Measurements from ENCODE around the gene SF1.

SF1 gene

GRCh38 chr11:64792482-64792881 is 14.1 kb upstream of the SF1 start:
- ChIA-PET CTCF (no interaction called here), POLR2A (interaction anchor here (1.4 kb wide), 1 partner anchor 14 kb away, joined by 6 read pairs; no protein-coding TSS in a partner anchor)
- no peak for DNase-seq (ENCODE audit: extremely low spot score)
- TF ChIP-seq FOXM1 (IDR thresholded peaks at IDR 0.05; ENCODE audit: borderline replicate concordance) (no peak), SP1 (IDR thresholded peaks at IDR 0.05) (no peak), PKNOX1 (IDR thresholded peaks at IDR 0.05) (no peak), NFRKB (IDR thresholded peaks at IDR 0.05) (no peak), FOXK2 (IDR thresholded peaks at IDR 0.05) (no peak), LEF1 (IDR thresholded peaks at IDR 0.05; ENCODE audit: borderline replicate concordance) (no peak), ELF4 (IDR thresholded peaks at IDR 0.05) (no peak), ZNF384 (IDR thresholded peaks at IDR 0.05) (no peak), BHLHE40 (IDR thresholded peaks at IDR 0.05; ENCODE audit: borderline replicate concordance) (no peak)

GRCh38 chr11:64791781-64792291 is 13.5 kb upstream of the SF1 start:
- ChIA-PET CTCF (no interaction called here), POLR2A (interaction anchor here (1.4 kb wide), 1 partner anchor 13 kb away, joined by 6 read pairs; no protein-coding TSS in a partner anchor)
- no peak for DNase-seq (ENCODE audit: extremely low spot score)
- TF ChIP-seq FOXA1 (IDR thresholded peaks at IDR 0.05) (no peak), TARDBP (IDR thresholded peaks at IDR 0.05) (no peak), NFRKB (IDR thresholded peaks at IDR 0.05) (no peak), SP1 (IDR thresholded peaks at IDR 0.05) (no peak), LEF1 (IDR thresholded peaks at IDR 0.05; ENCODE audit: borderline replicate concordance) (no peak), SUZ12 (IDR thresholded peaks at IDR 0.05) (no peak)

GRCh38 chr11:64790205-64791095 is 12.1 kb upstream of the SF1 start:
- POLR2A ChIA-PET: no interaction called here
- CTCF ChIA-PET: interaction anchor here (0.6 kb wide), 1 partner anchor 104 kb away, joined by 3 read pairs; no protein-coding TSS in a partner anchor
- no peak for DNase-seq (ENCODE audit: extremely low spot score)
- TF ChIP-seq FOXA1 (IDR thresholded peaks at IDR 0.05) (no peak), BHLHE40 (IDR thresholded peaks at IDR 0.05; ENCODE audit: borderline replicate concordance) (no peak), TARDBP (IDR thresholded peaks at IDR 0.05) (no peak), SP1 (IDR thresholded peaks at IDR 0.05) (no peak), ELF4 (IDR thresholded peaks at IDR 0.05) (no peak), ARNT (IDR thresholded peaks at IDR 0.05) (no peak), HDGF (IDR thresholded peaks at IDR 0.05; ENCODE audit: borderline replicate concordance) (no peak), ZNF384 (IDR thresholded peaks at IDR 0.05) (no peak), PKNOX1 (IDR thresholded peaks at IDR 0.05) (no peak), FOXM1 (IDR thresholded peaks at IDR 0.05; ENCODE audit: borderline replicate concordance) (no peak), LEF1 (IDR thresholded peaks at IDR 0.05; ENCODE audit: borderline replicate concordance) (no peak), L3MBTL2 (conservative IDR thresholded peaks at IDR 0.05) (no peak), SUZ12 (IDR thresholded peaks at IDR 0.05) (no peak), CTBP1 (IDR thresholded peaks at IDR 0.05; ENCODE audit: borderline replicate concordance) (no peak), NFRKB (IDR thresholded peaks at IDR 0.05) (no peak), FOXK2 (IDR thresholded peaks at IDR 0.05) (no peak)

- no peak for DNase-seq (ENCODE audit: extremely low spot score)
- ChIA-PET POLR2A (interaction anchor here (0.9 kb wide), 1 partner anchor 11 kb away, joined by 4 read pairs; no protein-coding TSS in a partner anchor), CTCF (no interaction called here)
- TF ChIP-seq TARDBP (IDR thresholded peaks at IDR 0.05) (no peak), L3MBTL2 (conservative IDR thresholded peaks at IDR 0.05) (no peak), SUZ12 (IDR thresholded peaks at IDR 0.05) (no peak), FOXK2 (IDR thresholded peaks at IDR 0.05) (no peak)
Observed at GRCh38 chr11:64789331-64790204, 11.2 kb upstream of the SF1 start.

GRCh38 chr11:64788321-64789215 is 10.2 kb upstream of the SF1 start:
- CTCF ChIA-PET: interaction anchor here (0.7 to 1.6 kb wide), 4 partner anchors 10 to 86 kb away, joined by 3 to 5 read pairs (median 4); partner anchors contain the start of genes PYGM and SF1
- no peak for DNase-seq (ENCODE audit: extremely low spot score)
- TF ChIP-seq BHLHE40 (IDR thresholded peaks at IDR 0.05; ENCODE audit: borderline replicate concordance) (no peak), FOXK2 (IDR thresholded peaks at IDR 0.05) (no peak), SP1 (IDR thresholded peaks at IDR 0.05) (no peak), ARNT (IDR thresholded peaks at IDR 0.05) (no peak), ELF4 (IDR thresholded peaks at IDR 0.05) (no peak), SUZ12 (IDR thresholded peaks at IDR 0.05) (no peak), ZNF384 (IDR thresholded peaks at IDR 0.05) (no peak), LEF1 (IDR thresholded peaks at IDR 0.05; ENCODE audit: borderline replicate concordance) (no peak), L3MBTL2 (conservative IDR thresholded peaks at IDR 0.05) (no peak), FOXM1 (IDR thresholded peaks at IDR 0.05; ENCODE audit: borderline replicate concordance) (no peak), FOXA1 (IDR thresholded peaks at IDR 0.05) (no peak), CTBP1 (IDR thresholded peaks at IDR 0.05; ENCODE audit: borderline replicate concordance) (no peak), TARDBP (IDR thresholded peaks at IDR 0.05) (no peak), NFRKB (IDR thresholded peaks at IDR 0.05) (no peak), HDGF (IDR thresholded peaks at IDR 0.05; ENCODE audit: borderline replicate concordance) (no peak), PKNOX1 (IDR thresholded peaks at IDR 0.05) (no peak)
- POLR2A ChIA-PET: interaction anchor here (0.8 to 0.9 kb wide), 2 partner anchors 10 to 496 kb away, joined by 3 to 4 read pairs; no protein-coding TSS in a partner anchor
